ENCODE data around the gene CDKL4.

DNA sequence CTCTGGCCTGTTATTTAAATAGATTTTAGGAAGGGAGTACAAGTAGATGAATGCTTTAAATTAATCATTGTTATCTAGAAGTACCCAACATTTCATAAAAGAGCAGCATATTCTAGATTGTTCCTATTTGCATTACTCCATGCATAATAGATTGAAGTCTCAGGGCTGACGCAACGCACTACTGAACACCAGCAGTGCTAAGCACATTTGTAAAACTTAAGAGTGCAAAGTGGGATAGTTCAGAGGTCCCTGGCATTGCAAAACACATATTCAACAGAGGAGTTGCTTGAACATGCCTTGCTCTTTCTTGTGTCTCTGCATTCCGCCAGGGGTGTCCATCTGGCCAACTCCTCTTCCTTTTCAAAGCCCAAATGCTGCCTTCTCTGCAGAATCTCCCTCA, 22.3 kb downstream of the CDKL4 start:
- TF ChIP-seq, protein P1, sequence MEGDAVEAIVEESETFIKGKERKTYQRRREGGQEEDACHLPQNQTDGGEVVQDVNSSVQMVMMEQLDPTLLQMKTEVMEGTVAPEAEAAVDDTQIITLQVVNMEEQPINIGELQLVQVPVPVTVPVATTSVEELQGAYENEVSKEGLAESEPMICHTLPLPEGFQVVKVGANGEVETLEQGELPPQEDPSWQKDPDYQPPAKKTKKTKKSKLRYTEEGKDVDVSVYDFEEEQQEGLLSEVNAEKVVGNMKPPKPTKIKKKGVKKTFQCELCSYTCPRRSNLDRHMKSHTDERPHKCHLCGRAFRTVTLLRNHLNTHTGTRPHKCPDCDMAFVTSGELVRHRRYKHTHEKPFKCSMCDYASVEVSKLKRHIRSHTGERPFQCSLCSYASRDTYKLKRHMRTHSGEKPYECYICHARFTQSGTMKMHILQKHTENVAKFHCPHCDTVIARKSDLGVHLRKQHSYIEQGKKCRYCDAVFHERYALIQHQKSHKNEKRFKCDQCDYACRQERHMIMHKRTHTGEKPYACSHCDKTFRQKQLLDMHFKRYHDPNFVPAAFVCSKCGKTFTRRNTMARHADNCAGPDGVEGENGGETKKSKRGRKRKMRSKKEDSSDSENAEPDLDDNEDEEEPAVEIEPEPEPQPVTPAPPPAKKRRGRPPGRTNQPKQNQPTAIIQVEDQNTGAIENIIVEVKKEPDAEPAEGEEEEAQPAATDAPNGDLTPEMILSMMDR (IDR thresholded peaks at IDR 0.05) = no peak
- TF ChIP-seq POLR2AphosphoS5 (IDR thresholded peaks at IDR 0.05) (no peak), EP300 (IDR thresholded peaks at IDR 0.05) (no peak)

All from sigmoid colon (tissue), 4 donors.